GM18498 (cell line): ENCODE results near the gene GABRB3.

Experiments
- ATAC-seq: cut with Tn5 transposase; IDR thresholded peaks from one replicate; pipeline ENCODE4 v1.9.1; 2021; ENCODE audit warnings: mild to moderate bottlenecking, moderate library complexity; ENCODE audit not compliant: unreplicated experiment

GABRB3 gene

GRCh38 chr15:26562336-26562735 is 210.5 kb downstream of the GABRB3 start:
- ATAC-seq = no peak

GRCh38 chr15:26561896-26562295 is 211.0 kb downstream of the GABRB3 start:
- ATAC-seq = no peak

GRCh38 chr15:26561130-26561529 is 211.7 kb downstream of the GABRB3 start:
- no peak for ATAC-seq

- ATAC-seq = no peak
These were observed 217.0 kb downstream of the GABRB3 start for GRCh38 chr15:26555898-26556297.

- ATAC-seq = no peak
These were observed 221.4 kb downstream of the GABRB3 start for GRCh38 chr15:26551473-26551872.

- ATAC-seq = no peak
These were observed 222.0 kb downstream of the GABRB3 start for GRCh38 chr15:26550880-26551279.

GRCh38 chr15:26537663-26538062 is 235.2 kb downstream of the GABRB3 start:
- no peak for ATAC-seq

GRCh38 chr15:26531489-26531888 is 241.4 kb downstream of the GABRB3 start:
- no peak for ATAC-seq

- no peak for ATAC-seq
These were observed 247.8 kb downstream of the GABRB3 start for GRCh38 chr15:26525096-26525495.

- no peak for ATAC-seq
These were observed 251.1 kb downstream of the GABRB3 start for GRCh38 chr15:26521691-26522198.

GRCh38 chr15:26521130-26521529 is 251.7 kb downstream of the GABRB3 start:
- ATAC-seq = no peak

- no peak for ATAC-seq
These were observed 254.0 kb downstream of the GABRB3 start for GRCh38 chr15:26518885-26519284.

- no peak for ATAC-seq
These were observed 256.5 kb downstream of the GABRB3 start for GRCh38 chr15:26516102-26516980.

GRCh38 chr15:26504009-26504408 is 268.9 kb downstream of the GABRB3 start:
- ATAC-seq = no peak
